ENCODE results near the gene SMAP2. TPM values are rescaled to one million over a fixed set of nuclear protein-coding genes. Genes with fewer than 3 reads are reported as not detected.
"Not testable (repeated sequence)": the region's sequence is repeated elsewhere in the genome, so short reads cannot be mapped to it uniquely, and the experiment has no call there.

Gene SMAP2
- total RNA-seq, 1 experiment from 2014 or later, result 8.2 TPM

GRCh38 chr1:40386796-40387195, 13.3 kb downstream of the SMAP2 start:
- Histone ChIP-seq H2BK12ac (ENCODE audit: insufficient read length, low read depth, low read length) (no peak overlapping the region), H2BK5ac (ENCODE audit: insufficient read length, low read length) (no peak overlapping the region), H4K5ac (ENCODE audit: insufficient read length, low read depth, low read length) (no peak overlapping the region), H3K23me2 (ENCODE audit: insufficient read length, low read depth, low read length, poor library complexity, severe bottlenecking) (no peaks in the 10 kb centered on the region), H3K14ac (ENCODE audit: insufficient read depth, low read length) (no peak overlapping the region), H3K79me2 (ENCODE audit: insufficient read depth, low read length) (no peaks in the 10 kb centered on the region), H4K8ac (replicated peaks; ENCODE audit: insufficient read length, low read depth, low read length) (no peak overlapping the region), H3K27ac (ENCODE audit: insufficient read length, low read depth, low read length) (no peak overlapping the region), H3K18ac (ENCODE audit: insufficient read length, low read depth, low read length) (no peak overlapping the region), H3K27me3 (ENCODE audit: insufficient read depth, low read length) (no peaks in the 10 kb centered on the region), H3T11ph (ENCODE audit: low read length) (no peak overlapping the region), H3K4me1 (ENCODE audit: insufficient read depth, low read length) (no peaks in the 10 kb centered on the region; the same call in 1 of the 2 replicates), H2BK120ac (ENCODE audit: low read depth, low read length, poor library complexity, severe bottlenecking) (no peak overlapping the region), H2AFZ (ENCODE audit: low read length) (no peak overlapping the region), H3K4ac (ENCODE audit: low read depth, low read length) (no peak overlapping the region), H4K91ac (ENCODE audit: insufficient read length, low read depth, low read length) (no peak overlapping the region), H3K56ac (ENCODE audit: insufficient read length, low read depth, low read length) (no peak overlapping the region), H2BK20ac (ENCODE audit: low read depth, low read length, poor library complexity, severe bottlenecking) (no peak overlapping the region), H3K79me1 (ENCODE audit: insufficient read depth, low read depth, low read length, poor library complexity, severe bottlenecking) (no peaks in the 10 kb centered on the region), H2AK5ac (ENCODE audit: insufficient read length, low read length) (no peak overlapping the region), H2BK15ac (ENCODE audit: low read depth, low read length) (no peak overlapping the region), H4K20me1 (ENCODE audit: control insufficient read depth, insufficient read depth, insufficient read length) (no peaks in the 10 kb centered on the region), H3K4me2 (ENCODE audit: insufficient read depth, insufficient read length, low read length) (no peak overlapping the region), H3K23ac (ENCODE audit: insufficient read length, low read depth, low read length) (no peak overlapping the region), H3K9me3 (ENCODE audit: control insufficient read depth, low read depth, low read length) (no peaks in the 10 kb centered on the region), H3K9ac (ENCODE audit: extremely low read depth, insufficient read length, low read length) (no peak overlapping the region)
- Mint-ChIP-seq H3K27me3 (ENCODE audit: low read depth) (no peaks in the 10 kb centered on the region), H3K9me3 (no peaks in the 10 kb centered on the region), H3K36me3 (ENCODE audit: insufficient read depth in 1 of 3, low read depth in 3 of 3) (peaks cover 0 to 2% (median 0%) of the 10 kb centered on the region in 3 experiments; a peak in 2 of 7 replicates), H3K4me1 (peaks cover 6 to 13% of the 10 kb centered on the region in 2 experiments), H3K4me3 (no peak overlapping the region), H3K27ac (no peak overlapping the region)
- no peak for TF ChIP-seq CTCF (conservative IDR thresholded peaks at IDR 0.05)
- no CpG with 5 or more reads among the region's 9 CpGs for WGBS (ENCODE audit: extremely low coverage, insufficient read length, low lambda C conversion rate)
- DNase-seq, result no peak

- no CpG with 5 or more reads among the region's 38 CpGs for WGBS (ENCODE audit: extremely low coverage, insufficient read length, low lambda C conversion rate)
- H3K56ac ChIP-seq (ENCODE audit: insufficient read length, low read depth, low read length); H3K4me3 Mint-ChIP-seq; H4K20me1 ChIP-seq (ENCODE audit: control insufficient read depth, insufficient read depth, insufficient read length); H3K4me2 ChIP-seq (ENCODE audit: insufficient read depth, insufficient read length, low read length); H3T11ph ChIP-seq (ENCODE audit: low read length); H2AFZ ChIP-seq (ENCODE audit: low read length); H2AK5ac ChIP-seq (ENCODE audit: insufficient read length, low read length); H3K23ac ChIP-seq (ENCODE audit: insufficient read length, low read depth, low read length); H3K23me2 ChIP-seq (ENCODE audit: insufficient read length, low read depth, low read length, poor library complexity, severe bottlenecking); H3K27ac ChIP-seq (ENCODE audit: insufficient read length, low read depth, low read length); H2BK120ac ChIP-seq (ENCODE audit: low read depth, low read length, poor library complexity, severe bottlenecking); H3K14ac ChIP-seq (ENCODE audit: insufficient read depth, low read length); DNase-seq; H3K27me3 Mint-ChIP-seq (ENCODE audit: low read depth); H3K4ac ChIP-seq (ENCODE audit: low read depth, low read length); H3K27me3 ChIP-seq (ENCODE audit: insufficient read depth, low read length); H4K91ac ChIP-seq (ENCODE audit: insufficient read length, low read depth, low read length); H4K8ac ChIP-seq (replicated peaks; ENCODE audit: insufficient read length, low read depth, low read length); H3K9me3 ChIP-seq (ENCODE audit: control insufficient read depth, low read depth, low read length); H3K18ac ChIP-seq (ENCODE audit: insufficient read length, low read depth, low read length); H3K79me1 ChIP-seq (ENCODE audit: insufficient read depth, low read depth, low read length, poor library complexity, severe bottlenecking); H3K27ac Mint-ChIP-seq; H2BK12ac ChIP-seq (ENCODE audit: insufficient read length, low read depth, low read length); H3K36me3 Mint-ChIP-seq (ENCODE audit: insufficient read depth in 1 of 3, low read depth in 3 of 3); H2BK20ac ChIP-seq (ENCODE audit: low read depth, low read length, poor library complexity, severe bottlenecking); H4K5ac ChIP-seq (ENCODE audit: insufficient read length, low read depth, low read length); H3K9me3 Mint-ChIP-seq; H3K9ac ChIP-seq (ENCODE audit: extremely low read depth, insufficient read length, low read length); H2BK15ac ChIP-seq (ENCODE audit: low read depth, low read length); H2BK5ac ChIP-seq (ENCODE audit: insufficient read length, low read length); H3K79me2 ChIP-seq (ENCODE audit: insufficient read depth, low read length); H3K4me1 ChIP-seq (ENCODE audit: insufficient read depth, low read length): not testable (repeated sequence)
- H3K4me1 Mint-ChIP-seq, result peaks cover 6 to 13% of the 10 kb centered on the region in 2 experiments
These were observed 14.1 kb downstream of the SMAP2 start for GRCh38 chr1:40387381-40388306.

Measured in H9 (cell line).